Neutrophil (primary cell): ENCODE measurements around the gene RFX8.
"Not testable (repeated sequence)": the region's sequence is repeated elsewhere in the genome, so short reads cannot be mapped to it uniquely, and the experiment has no call there.

Experiments
- H3K27ac ChIP-seq: fragments of 200-600 bp; sonication (generic); 2 replicates; pipeline ENCODE4 v1.5.1; 2016; ENCODE audit warnings: mild to moderate bottlenecking, moderate library complexity
- H3K27me3 ChIP-seq: fragments of 200-600 bp; sonication (generic); 2 replicates; pipeline ENCODE4 v1.6.0; 2016; ENCODE audit warnings: mild to moderate bottlenecking
- H3K36me3 ChIP-seq: fragments of 200-600 bp; sonication (generic); 2 replicates; pipeline ENCODE4 v1.5.1; 2017
- H3K4me1 ChIP-seq, 2 experiments: fragments of 200-600 bp in 1 of 2; sonication (generic) in 1 of 2; 1 replicate in 1 of 2; 2 replicates in 1 of 2; pipeline versions ENCODE4 v1.5.1 to v1.6.1; 2013 to 2016; ENCODE audit warnings: low read depth in 1 of 2, low read length in 1 of 2, mild to moderate bottlenecking in 1 of 2, moderate library complexity in 1 of 2; ENCODE audit not compliant: control insufficient read depth in 1 of 2, insufficient read depth in 1 of 2
- H3K4me3 ChIP-seq, 2 experiments: fragments of 200-600 bp in 1 of 2; sonication (generic) in 1 of 2; 1 replicate in 1 of 2; 2 replicates in 1 of 2; pipeline ENCODE4 v1.5.1; 2013 to 2016; ENCODE audit warnings: low read depth in 1 of 2, low read length in 1 of 2, mild to moderate bottlenecking in 1 of 2, moderate library complexity in 1 of 2
- H3K9me3 ChIP-seq: fragments of 200-600 bp; sonication (generic); 2 replicates; pipeline ENCODE4 v1.5.1; 2016
- CTCF ChIP-seq: fragments of 200-600 bp; sonication (generic); IDR thresholded peaks from 2 replicates; pipeline ENCODE4 v1.5.1; 2016; ENCODE audit warnings: antibody characterized with exemption

The RFX8 gene

DNA sequence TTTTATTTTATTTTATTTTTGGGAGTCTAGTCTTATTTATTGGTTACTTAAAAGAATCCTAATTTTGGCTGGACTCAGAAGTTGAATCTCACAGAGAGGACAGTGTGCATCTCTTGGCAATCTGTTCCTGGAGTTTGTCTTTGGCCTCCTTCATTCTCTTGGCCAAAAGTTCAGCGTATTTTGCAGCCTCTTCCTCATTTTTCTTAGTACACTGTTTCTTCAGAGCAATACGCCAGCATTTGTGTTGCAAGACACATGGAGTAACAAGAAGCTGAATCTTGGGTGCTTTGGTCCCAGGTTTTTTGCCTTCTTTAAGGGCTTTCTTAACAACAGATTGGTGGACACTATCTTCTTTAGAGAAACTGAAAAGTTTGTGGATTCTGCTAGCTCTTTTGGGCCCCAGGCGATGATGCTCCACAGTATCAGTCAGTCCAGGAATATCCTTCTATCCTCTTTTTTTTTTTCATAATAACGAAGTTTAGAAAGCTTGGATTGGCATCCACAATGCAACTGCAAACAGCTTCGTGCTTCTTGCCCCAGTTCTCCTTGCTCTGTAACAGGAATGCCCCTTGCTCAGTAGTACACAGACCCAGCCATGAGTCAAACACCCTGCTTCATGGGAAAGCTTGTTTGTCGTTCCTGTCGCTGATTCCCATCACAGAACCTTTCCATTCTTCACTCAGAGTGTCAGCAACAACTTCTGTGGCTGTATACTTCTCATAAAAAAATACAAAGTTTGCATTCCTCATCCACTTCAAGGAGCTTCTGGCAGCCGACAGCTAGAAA lies 34.8 kb upstream of the RFX8 start:
- TF ChIP-seq CTCF: no peak
- Histone ChIP-seq H3K9me3 (no peaks in the 10 kb centered on the region), H3K36me3 (no peaks in the 10 kb centered on the region), H3K4me3 (no peak overlapping the region), H3K27ac (peak overlapping the region; percentile 76), H3K4me1 (peaks cover 18 to 21% of the 10 kb centered on the region in 2 experiments), H3K27me3 (no peaks in the 10 kb centered on the region)

GRCh38 chr2:101508636-101509035 lies 33.7 kb upstream of the RFX8 start:
- no peak overlapping the region for H3K4me3 ChIP-seq
- H3K36me3 ChIP-seq: no peaks in the 10 kb centered on the region
- H3K9me3 ChIP-seq: no peaks in the 10 kb centered on the region
- H3K27ac ChIP-seq: peak overlapping the region; percentile 76
- H3K27me3 ChIP-seq: no peaks in the 10 kb centered on the region
- TF ChIP-seq CTCF: no peak
- H3K4me1 ChIP-seq: peaks cover 18 to 21% of the 10 kb centered on the region in 2 experiments

- H3K27ac ChIP-seq, H3K9me3 ChIP-seq, H3K27me3 ChIP-seq, H3K36me3 ChIP-seq, H3K4me3 ChIP-seq: not testable (repeated sequence)
- H3K4me1 ChIP-seq: peaks cover 17 to 19% of the 10 kb centered on the region in 2 experiments
These were observed 30.4 kb upstream of the RFX8 start for GRCh38 chr2:101505276-101505675.

DNA sequence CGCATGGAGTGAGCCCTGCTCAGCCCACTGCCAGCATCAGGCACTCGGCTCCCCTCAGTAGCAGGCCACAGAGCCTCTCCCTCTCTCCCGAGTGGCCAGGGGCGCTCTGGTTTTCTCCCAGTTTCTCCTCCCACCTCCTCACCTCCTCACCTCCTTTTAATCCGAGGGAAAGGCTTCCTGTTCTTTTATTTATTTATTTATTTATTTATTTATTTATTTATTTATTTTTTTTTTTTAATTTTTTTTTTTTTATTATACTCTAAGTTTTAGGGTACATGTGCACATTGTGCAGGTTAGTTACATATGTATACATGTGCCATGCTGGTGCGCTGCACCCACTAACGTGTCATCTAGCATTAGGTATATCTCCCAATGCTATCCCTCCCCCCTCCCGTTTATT lies 29.8 kb upstream of the RFX8 start:
- not testable (repeated sequence) for H3K27me3 ChIP-seq, H3K27ac ChIP-seq, H3K9me3 ChIP-seq, H3K4me3 ChIP-seq, H3K36me3 ChIP-seq
- peaks cover 12 to 14% of the 10 kb centered on the region in 2 experiments for H3K4me1 ChIP-seq

DNA sequence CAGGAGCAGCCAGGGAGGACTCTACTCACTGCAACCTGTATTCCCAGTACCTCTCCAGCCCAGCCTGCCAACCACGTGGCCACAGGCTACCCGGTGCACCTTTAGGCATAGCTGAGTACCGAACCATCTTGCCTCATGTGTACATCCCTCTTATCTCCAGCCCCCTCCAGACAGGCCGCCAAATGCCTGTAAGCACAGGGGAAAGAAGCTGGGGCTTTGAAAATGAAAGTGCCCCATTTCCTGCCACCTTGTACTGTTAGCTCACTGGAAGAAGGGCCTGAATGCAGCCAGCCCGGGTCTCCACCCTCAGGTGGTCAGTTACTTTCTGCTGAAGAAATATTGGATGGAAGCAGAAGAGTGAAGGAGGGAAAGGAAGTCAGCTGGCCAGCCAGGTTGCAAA lies 27.2 kb upstream of the RFX8 start:
- no peak overlapping the region for H3K4me3 ChIP-seq
- no peaks in the 10 kb centered on the region for H3K36me3 ChIP-seq
- no peaks in the 10 kb centered on the region for H3K9me3 ChIP-seq
- H3K27me3 ChIP-seq: no peaks in the 10 kb centered on the region
- H3K4me1 ChIP-seq: no peaks in the 10 kb centered on the region
- TF ChIP-seq CTCF: no peak
- no peak overlapping the region for H3K27ac ChIP-seq

- Histone ChIP-seq H3K36me3 (no peaks in the 10 kb centered on the region), H3K27me3 (no peaks in the 10 kb centered on the region), H3K4me1 (no peaks in the 10 kb centered on the region), H3K9me3 (no peaks in the 10 kb centered on the region), H3K27ac (no peak overlapping the region), H3K4me3 (no peak overlapping the region)
- TF ChIP-seq CTCF: no peak
These were observed 26.5 kb upstream of the RFX8 start for GRCh38 chr2:101501443-101501842.
